Measurements from ENCODE around the gene HSPB9. TPM values are rescaled to one million over a fixed set of nuclear protein-coding genes. Genes with fewer than 3 reads are reported as not detected.

HSPB9 gene
- total and polyA plus RNA-seq, 9 of the 15 experiments (the other 6 are each of a cell fraction or from before 2014, with no cell fraction given) = 0.04 to 0.16 (median 0.08) TPM; not detected in 3

DNA sequence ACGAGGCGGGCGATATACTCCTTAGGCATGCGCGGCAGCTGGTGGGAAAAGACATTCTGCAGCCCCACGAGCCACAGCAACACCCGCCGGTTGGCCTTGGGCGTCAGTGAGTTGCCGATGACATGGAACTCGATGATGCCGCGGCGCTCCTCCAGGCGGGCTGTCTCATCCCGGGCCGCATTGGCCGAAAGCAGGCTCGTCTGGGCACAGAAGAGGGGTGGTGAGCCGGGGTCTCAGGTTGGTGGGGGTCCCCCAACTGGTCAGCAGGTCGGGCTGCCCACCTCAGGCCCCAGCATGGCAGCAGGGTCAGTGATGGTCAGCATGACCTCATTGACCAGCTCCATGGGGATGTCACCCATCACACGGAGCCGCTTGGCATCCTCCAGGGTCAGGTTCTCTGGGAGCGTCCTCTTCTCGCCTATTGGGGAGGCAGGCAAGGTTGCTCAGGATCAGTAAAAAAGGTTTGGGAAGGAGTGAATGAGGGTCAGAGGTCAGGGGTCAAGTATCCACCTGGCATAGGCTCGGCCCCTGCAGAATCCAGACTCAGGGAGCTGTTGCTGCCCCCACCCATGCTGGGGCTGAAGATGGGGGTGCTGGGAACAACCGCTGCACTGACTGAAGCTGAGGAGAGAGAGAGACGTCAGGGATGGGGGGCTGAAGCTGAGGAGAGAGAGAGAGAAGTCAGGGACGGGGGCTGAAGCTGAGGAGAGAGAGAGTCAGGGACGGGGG, 5.0 kb upstream of the HSPB9 start:
- DNase-seq (ENCODE audit: extremely low read depth in 1 of 4, low spot score in 3 of 4) = no peak
- no peaks in the 10 kb centered on the region for H3K9me3 ChIP-seq (replicated peaks; ENCODE audit: control insufficient read depth, insufficient read depth, low read depth, low read length)
- peaks cover 17 to 55% of the 10 kb centered on the region in 2 experiments for H3K4me1 ChIP-seq (replicated peaks in 1 of 2; ENCODE audit: control insufficient read depth in 2 of 2, insufficient read depth in 2 of 2, low read length in 2 of 2)
- FAIRE-seq = no peak
- no TSS peak for BruUV-seq (replicated peaks)
- no peak overlapping the region for H2AFZ ChIP-seq (ENCODE audit: low read depth, low read length)
- H3K79me2 ChIP-seq (ENCODE audit: control insufficient read depth, insufficient read depth, low read length) = peaks cover 10% of the 10 kb centered on the region; the same call in 2 of the 3 replicates
- 92% methylated on average over 16 of the region's 30 CpGs for WGBS (ENCODE audit: insufficient coverage, low coverage, missing lambda C conversion rate)
- H3K9ac ChIP-seq (ENCODE audit: insufficient read depth in 1 of 2, low read depth in 2 of 2, low read length in 2 of 2) = no peak overlapping the region
- TF ChIP-seq, protein P1, sequence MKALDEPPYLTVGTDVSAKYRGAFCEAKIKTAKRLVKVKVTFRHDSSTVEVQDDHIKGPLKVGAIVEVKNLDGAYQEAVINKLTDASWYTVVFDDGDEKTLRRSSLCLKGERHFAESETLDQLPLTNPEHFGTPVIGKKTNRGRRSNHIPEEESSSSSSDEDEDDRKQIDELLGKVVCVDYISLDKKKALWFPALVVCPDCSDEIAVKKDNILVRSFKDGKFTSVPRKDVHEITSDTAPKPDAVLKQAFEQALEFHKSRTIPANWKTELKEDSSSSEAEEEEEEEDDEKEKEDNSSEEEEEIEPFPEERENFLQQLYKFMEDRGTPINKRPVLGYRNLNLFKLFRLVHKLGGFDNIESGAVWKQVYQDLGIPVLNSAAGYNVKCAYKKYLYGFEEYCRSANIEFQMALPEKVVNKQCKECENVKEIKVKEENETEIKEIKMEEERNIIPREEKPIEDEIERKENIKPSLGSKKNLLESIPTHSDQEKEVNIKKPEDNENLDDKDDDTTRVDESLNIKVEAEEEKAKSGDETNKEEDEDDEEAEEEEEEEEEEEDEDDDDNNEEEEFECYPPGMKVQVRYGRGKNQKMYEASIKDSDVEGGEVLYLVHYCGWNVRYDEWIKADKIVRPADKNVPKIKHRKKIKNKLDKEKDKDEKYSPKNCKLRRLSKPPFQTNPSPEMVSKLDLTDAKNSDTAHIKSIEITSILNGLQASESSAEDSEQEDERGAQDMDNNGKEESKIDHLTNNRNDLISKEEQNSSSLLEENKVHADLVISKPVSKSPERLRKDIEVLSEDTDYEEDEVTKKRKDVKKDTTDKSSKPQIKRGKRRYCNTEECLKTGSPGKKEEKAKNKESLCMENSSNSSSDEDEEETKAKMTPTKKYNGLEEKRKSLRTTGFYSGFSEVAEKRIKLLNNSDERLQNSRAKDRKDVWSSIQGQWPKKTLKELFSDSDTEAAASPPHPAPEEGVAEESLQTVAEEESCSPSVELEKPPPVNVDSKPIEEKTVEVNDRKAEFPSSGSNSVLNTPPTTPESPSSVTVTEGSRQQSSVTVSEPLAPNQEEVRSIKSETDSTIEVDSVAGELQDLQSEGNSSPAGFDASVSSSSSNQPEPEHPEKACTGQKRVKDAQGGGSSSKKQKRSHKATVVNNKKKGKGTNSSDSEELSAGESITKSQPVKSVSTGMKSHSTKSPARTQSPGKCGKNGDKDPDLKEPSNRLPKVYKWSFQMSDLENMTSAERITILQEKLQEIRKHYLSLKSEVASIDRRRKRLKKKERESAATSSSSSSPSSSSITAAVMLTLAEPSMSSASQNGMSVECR (CRISPR knock-in tag; IDR thresholded peaks at IDR 0.05) = no peak
- no peak for TF ChIP-seq LCOR (CRISPR knock-in tag; IDR thresholded peaks at IDR 0.05)
- TF ChIP-seq NR2C2 (CRISPR knock-in tag; IDR thresholded peaks at IDR 0.05) = no peak
- TF ChIP-seq NR2C2 (tag; IDR thresholded peaks at IDR 0.05) = peak; percentile 38; the same call in 1 of the 2 replicates
- no peak for TF ChIP-seq MYNN (IDR thresholded peaks at IDR 0.05)
- TF ChIP-seq MYNN (CRISPR knock-in tag; IDR thresholded peaks at IDR 0.05) = no peak
- TF ChIP-seq, protein P2, sequence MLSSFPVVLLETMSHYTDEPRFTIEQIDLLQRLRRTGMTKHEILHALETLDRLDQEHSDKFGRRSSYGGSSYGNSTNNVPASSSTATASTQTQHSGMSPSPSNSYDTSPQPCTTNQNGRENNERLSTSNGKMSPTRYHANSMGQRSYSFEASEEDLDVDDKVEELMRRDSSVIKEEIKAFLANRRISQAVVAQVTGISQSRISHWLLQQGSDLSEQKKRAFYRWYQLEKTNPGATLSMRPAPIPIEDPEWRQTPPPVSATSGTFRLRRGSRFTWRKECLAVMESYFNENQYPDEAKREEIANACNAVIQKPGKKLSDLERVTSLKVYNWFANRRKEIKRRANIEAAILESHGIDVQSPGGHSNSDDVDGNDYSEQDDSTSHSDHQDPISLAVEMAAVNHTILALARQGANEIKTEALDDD (IDR thresholded peaks at IDR 0.05) = no peak
- TF ChIP-seq KDM1A (IDR thresholded peaks at IDR 0.05) = no peak
- TF ChIP-seq NR2C1 (IDR thresholded peaks at IDR 0.05) = peak; percentile 83
- TF ChIP-seq NR2C1 (tag; IDR thresholded peaks at IDR 0.05) = peak; percentile 75
- no peak overlapping the region for H3K4me3 ChIP-seq
- H3K4me2 ChIP-seq (ENCODE audit: insufficient read depth, low read length) = no peak overlapping the region
- H3K27ac ChIP-seq (ENCODE audit: extremely low read depth, low read depth, low read length) = no peak overlapping the region
- ChIA-PET POLR2A (interaction anchor here (0.5 to 1.1 kb wide), 3 partner anchors 9 to 94 kb away, joined by 3 to 4 read pairs (median 3); no protein-coding TSS in a partner anchor), CTCF (ENCODE audit: low intra/inter-chr PET ratio) (interaction anchor here (0.5 to 2.4 kb wide), 6 partner anchors 50 to 154 kb away, joined by 3 to 29 read pairs (median 16); partner anchors contain the start of gene KCNH4)
- H4K20me1 ChIP-seq (replicated peaks; ENCODE audit: control insufficient read depth, insufficient read depth, low read length) = no peaks in the 10 kb centered on the region
- peaks cover 3% of the 10 kb centered on the region for H3K9me1 ChIP-seq (ENCODE audit: control insufficient read depth, insufficient read depth, low read length)
- ATAC-seq = no peak
- in situ Hi-C loops (cut with MboI) = loop anchor here (25.0 kb wide), 1 partner anchor 380 kb away; the partner anchor contains the start of gene HAP1
- no peaks in the 10 kb centered on the region for H3K27me3 ChIP-seq (ENCODE audit: control insufficient read depth in 2 of 2, insufficient read depth in 2 of 2, low read length in 2 of 2)
- peaks cover 65% of the 10 kb centered on the region; the same call in 2 of the 3 replicates for H3K36me3 ChIP-seq (ENCODE audit: control insufficient read depth, insufficient read depth, low read length)
- intact Hi-C loops (cut with micrococcal nuclease) = loop anchor here (2.0 kb wide), 3 partner anchors 63 to 155 kb away; partner anchors contain the start of gene KCNH4
